Gastroesophageal sphincter (tissue), 3 donors: ENCODE data around the gene ZFP42.

Source experiments
- CTCF ChIP-seq, 4 experiments: fragments of 200-600 bp in 2 of 4; fragments of 450-650 bp in 2 of 4; sonication (generic) in 1 of 4; IDR thresholded peaks; one replicate each; pipeline ENCODE4 v1.5.1; 2017 to 2019; ENCODE audit warnings: antibody characterized with exemption in 4 of 4, mild to moderate bottlenecking in 2 of 4, moderate library complexity in 2 of 4
- POLR2A ChIP-seq, 2 donors: fragments of 450-650 bp; IDR thresholded peaks; one replicate each; pipeline ENCODE4 v1.6.1; 2017; ENCODE audit warnings: antibody characterized with exemption in 2 of 2, mild to moderate bottlenecking in 2 of 2, moderate library complexity in 1 of 2
- POLR2AphosphoS5 ChIP-seq: sonication (generic); formaldehyde crosslinking; IDR thresholded peaks from one replicate; pipeline ENCODE4 v1.6.1; 2017; ENCODE audit warnings: antibody characterized with exemption

GRCh38 chr4:188006285-188006848 lies 10.8 kb downstream of the ZFP42 start:
- TF ChIP-seq CTCF (IDR thresholded peaks at IDR 0.05) (no peak), POLR2AphosphoS5 (no peak), POLR2A (IDR thresholded peaks at IDR 0.05) (no peak)
